Tibial nerve (tissue), 4 donors: Measurements from ENCODE around the gene PRR35.

Source experiments
- CTCF ChIP-seq, 5 experiments: fragments of 200-600 bp in 3 of 5; fragments of 450-650 bp in 2 of 5; sonication (generic) in 3 of 5; IDR thresholded peaks; one replicate each; pipeline ENCODE4 v1.5.1; 2016 to 2019; ENCODE audit warnings: antibody characterized with exemption in 5 of 5, mild to moderate bottlenecking in 3 of 5, moderate library complexity in 2 of 5
- EP300 ChIP-seq, 2 donors: sonication (generic); formaldehyde crosslinking; IDR thresholded peaks; one replicate each; pipeline ENCODE4 v1.6.1; 2017; ENCODE audit warnings: antibody characterized with exemption in 2 of 2, mild to moderate bottlenecking in 1 of 2
- POLR2A ChIP-seq, 2 donors: fragments of 450-650 bp; IDR thresholded peaks; one replicate each; pipeline ENCODE4 v1.6.1; 2017; ENCODE audit warnings: antibody characterized with exemption in 2 of 2, mild to moderate bottlenecking in 2 of 2, moderate library complexity in 2 of 2

- no peak for TF ChIP-seq CTCF (IDR thresholded peaks at IDR 0.05)
- TF ChIP-seq POLR2A (IDR thresholded peaks at IDR 0.05), result no peak
- TF ChIP-seq EP300 (IDR thresholded peaks at IDR 0.05), result no peak
Observed at GRCh38 chr16:595094-595528, 34.9 kb downstream of the PRR35 start.
